HG02852 (cell line): ENCODE results near the gene GLE1.
"Not testable (repeated sequence)": the region's sequence is repeated elsewhere in the genome, so short reads cannot be mapped to it uniquely, and the experiment has no call there.

Experiments used
- ATAC-seq: cut with Tn5 transposase; IDR thresholded peaks from one replicate; pipeline ENCODE4 v1.9.1; 2021; ENCODE audit warnings: mild to moderate bottlenecking, moderate library complexity; ENCODE audit not compliant: unreplicated experiment

Gene GLE1

DNA sequence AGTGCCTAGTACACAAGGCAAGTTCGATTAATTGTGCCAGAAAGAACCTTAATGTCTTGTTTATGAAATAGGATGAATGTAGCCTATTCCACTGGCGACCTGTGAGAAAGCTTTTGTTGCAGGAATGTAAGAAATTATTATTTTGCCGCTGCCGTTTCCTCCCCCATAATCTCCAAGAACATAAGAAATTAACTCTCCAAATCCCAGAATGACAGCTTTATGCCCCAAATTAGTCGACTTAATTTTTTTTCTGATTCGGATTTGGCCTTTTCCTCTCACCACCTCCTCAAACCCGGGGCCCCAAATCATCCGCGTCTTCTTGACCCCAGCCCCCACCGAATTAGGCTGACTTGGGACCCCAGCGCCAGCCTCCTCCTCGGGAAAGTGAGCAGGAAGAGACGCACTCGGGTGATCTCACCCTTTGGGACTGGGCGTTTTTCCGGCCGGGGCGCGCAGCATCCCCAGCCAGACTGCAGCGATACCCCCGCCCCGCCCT lies 47.2 kb downstream of the GLE1 start:
- ATAC-seq, result peak; percentile 43

DNA sequence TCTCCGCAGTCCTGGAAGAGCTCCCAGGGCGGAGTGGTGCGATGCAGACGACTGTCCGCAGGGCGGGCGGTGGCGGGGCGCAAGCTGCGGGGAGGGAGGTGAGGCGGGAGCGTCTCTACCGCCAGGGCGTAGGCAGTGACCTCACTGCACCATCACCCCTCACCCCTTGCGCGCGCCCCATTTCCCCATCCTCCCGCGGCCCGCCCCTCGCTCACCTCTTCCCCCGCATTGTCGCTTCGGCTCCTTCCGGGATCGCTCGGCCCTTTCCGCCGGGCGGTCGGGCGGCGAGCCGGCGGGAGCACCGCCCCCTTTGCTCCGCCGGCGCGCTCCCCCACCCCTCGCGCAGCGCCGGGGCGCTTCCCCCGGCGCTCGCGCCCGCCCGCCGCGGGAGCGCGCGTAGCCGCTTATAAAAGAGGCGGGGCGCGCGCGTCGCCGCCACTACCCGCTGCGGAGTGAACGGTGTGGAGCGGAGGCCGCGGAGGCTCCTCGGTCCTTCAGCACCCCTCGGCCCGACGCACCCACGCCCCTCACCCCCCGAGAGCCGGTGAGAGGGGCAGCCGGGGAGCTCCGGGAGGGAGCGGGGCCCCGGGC lies 47.7 kb downstream of the GLE1 start, which contains the start of gene SPTAN1:
Gene SPTAN1, plus strand, starts transcription at position 435 of the 591 bp plus-strand sequence. CDS start 14,154 bp downstream, outside the sequence.
- ATAC-seq, result peak; percentile 73

DNA sequence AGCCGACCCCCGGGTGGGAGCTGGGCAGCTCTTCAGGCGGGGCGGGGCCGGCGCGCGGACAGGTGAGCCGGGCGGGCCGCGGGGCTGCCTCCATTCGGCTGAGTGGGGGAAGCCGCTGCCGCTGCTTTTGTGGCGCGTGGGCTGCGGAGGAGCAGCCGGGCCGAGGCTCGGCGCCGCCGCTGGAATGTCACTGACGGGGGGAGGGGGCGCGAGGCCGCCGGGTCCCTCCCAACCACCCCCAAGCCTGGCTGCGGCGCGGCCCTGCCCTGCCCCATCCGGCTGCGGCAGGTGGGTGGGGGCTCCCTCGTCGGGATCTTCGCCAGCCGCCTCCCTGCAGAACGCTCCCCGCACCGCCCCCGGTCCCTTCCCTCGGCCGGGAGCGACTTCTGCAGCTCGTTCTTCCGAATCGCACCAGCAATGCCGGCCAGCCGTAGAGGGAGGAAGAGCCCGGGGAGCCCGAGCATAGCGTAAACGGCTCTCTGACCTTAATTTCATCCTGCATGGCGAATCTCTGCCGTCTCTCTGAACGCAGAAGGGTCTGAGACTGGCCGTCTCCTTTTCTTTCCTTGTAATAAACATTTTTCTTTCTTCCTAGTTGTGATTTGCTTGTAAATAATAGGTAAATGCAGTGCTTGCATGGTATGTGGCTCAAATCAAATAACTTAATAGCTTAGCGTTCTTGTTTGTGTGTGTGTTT lies 48.4 kb downstream of the GLE1 start:
- ATAC-seq, result peak; percentile 26

DNA sequence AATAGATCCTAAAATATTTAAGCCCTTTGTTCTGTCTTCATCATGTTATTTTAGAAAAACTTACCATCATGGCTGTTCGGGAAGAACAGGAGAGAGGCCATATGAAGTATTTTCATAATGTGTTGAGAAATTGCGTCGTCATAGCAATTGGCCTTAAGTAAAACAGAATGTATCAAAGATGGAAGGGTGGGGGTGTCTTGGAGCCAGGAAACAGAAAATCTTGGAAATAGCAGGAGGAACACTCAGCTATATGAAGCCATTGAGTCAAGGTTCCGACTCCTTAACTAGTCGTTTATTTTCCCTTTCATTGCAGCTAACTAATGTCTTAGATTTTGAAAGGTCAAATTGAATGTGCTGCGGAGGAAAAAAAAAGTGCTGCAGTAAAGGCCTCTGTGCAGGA lies 49.2 kb downstream of the GLE1 start:
- ATAC-seq, result no peak

DNA sequence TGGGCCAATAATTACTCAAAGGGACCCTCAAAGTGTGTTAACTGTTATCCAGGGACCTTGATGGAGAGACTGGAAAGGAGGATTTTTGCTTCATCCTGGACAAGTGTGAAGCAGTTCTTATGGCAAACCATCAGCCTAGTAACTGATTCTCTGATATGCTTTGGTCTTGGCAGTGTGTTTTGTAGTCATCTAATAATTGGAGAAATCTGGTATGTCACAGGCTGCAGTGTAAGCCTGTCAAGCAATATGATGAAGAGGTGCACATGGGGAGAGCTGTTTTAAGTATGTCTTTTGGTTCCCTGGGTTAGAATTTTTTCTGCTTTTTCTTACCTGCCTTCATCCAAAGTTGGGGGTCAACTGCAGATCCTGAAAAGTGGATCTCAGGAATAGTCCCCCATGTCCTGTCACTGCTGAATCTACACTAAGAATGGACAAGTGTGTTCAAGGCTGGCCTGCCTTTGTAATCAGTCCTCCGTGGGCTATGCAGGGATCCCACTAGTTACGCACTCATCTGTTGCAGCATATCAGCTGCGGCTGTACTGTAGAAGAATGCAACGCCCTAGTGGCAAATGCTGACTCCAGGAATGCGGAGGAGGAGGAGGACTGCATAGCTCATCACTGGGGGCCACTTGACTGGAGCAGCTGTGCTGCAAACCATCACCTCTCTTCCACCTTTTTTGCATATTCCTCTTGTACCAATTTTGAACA lies 49.8 kb downstream of the GLE1 start:
- no peak for ATAC-seq

DNA sequence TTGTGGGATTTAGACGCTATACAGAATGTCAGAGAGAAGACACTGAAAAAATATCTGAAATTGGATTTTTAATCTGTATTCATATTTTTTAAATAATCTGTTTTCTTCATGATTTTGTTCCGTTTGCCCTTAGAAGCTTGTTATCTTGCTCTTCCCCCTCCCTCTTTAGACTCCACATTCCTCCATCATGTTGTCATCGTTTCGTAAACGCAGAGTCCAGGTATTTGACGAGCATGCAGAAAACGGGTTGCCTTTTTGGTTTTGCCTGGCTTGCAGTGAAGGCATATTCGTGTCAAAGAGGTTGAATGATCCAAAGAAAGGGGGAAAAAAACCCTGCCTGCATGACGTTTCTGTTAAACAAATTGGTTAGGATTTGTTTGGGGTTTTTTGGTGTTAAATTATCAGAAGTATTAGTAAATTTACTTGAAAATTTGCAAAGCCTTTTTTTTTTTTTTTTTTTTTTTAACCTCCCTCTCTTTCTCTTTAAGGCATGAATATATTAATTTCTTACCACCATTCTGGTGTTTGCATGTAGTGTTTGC lies 50.7 kb downstream of the GLE1 start:
- ATAC-seq, result no peak

GRCh38 chr9:128556276-128556675 lies 51.8 kb downstream of the GLE1 start:
- no peak for ATAC-seq

DNA sequence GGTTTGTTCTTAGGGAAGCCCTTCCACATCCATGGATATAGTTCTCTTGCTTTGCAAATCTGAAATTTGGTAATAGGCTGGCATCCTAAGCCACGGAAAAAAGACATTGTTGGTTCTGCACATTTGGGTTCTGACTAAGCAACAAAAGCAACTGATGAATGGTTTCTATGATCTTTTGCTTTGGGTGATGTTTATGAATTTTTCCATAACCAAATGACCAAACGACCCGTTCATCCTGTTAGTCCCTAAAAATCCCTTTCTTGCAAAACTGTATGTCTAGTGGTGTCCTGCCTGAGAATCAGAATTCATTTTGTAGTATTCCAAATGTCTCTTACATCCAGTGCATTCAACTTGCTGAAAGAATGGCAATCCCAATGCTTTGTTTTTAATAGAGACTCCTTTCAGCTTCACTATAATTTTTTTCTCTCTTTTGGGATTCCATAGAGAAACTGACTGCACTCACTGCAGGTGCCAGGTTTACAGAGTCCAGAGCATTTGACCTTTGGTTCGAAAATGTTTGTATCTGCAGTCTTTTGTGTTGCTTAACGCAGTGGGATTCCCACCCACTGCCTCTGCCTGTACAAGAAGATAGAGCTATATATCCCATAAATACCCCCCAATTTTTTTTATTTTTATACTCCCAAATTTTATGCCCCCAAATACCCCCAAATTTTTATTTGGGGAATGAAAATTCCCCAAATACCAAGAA lies 52.6 kb downstream of the GLE1 start:
- ATAC-seq, result no peak

- ATAC-seq, result peak; percentile 44
Observed at GRCh38 chr9:128558431-128559310, 54.2 kb downstream of the GLE1 start.

DNA sequence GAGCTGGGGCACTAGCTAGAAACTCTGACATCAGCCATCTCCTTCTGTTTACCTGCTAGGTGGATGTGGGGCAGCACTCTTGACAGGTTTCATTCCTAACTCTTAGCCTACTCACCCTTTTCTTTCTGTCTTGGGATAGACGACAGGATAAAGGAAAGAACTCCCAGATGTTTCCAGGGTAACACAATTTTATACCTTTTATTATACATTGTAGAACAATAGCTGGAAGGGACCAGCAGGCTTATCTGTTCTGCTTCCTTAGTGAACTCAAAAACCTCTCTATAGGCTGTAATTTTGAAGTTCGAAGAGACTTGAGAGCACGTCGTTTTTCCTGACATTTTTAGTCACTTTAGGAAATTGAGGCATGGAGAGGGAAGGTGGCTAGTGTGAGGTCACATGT lies 61.1 kb downstream of the GLE1 start:
- ATAC-seq, result no peak

- no peak for ATAC-seq
Observed at GRCh38 chr9:128568470-128569078, 64.1 kb downstream of the GLE1 start.

DNA sequence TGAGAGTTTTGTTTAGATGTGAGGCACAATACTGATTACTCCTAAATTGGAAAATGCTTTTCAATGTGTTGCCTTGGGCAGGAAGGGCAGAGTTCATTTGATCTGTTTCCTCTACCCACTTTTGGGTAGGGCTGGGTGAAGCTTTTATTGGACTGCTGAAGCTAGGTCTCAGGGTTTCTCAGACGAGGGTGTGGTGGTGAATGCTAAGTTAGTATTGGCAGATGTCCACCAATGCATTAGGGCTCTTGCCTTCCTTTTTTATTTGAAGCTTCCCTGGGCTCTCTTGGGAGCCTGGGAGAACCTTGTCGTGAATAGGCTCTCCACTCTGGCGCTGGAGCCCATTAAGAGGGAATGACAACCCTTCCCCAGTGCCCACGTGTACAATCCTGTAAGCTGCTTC lies 71.0 kb downstream of the GLE1 start:
- ATAC-seq, result no peak

GRCh38 chr9:128575916-128576315 lies 71.4 kb downstream of the GLE1 start:
- ATAC-seq, result no peak

DNA sequence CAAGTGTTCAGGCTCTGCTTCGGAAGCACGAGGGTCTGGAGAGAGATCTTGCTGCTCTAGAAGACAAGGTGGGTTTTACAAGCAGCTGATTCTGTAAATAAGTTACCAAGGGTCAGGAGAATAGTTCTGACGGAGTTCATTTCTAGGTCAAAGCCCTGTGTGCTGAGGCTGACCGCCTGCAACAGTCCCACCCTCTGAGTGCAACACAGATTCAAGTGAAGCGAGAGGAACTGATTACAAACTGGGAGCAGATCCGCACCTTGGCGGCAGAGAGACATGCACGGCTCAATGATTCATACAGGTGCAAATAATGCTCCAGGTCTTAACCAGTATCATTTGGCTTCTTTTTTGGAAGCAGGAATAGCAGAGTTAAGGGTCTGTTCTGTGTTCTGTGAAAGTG lies 72.7 kb downstream of the GLE1 start:
- no peak for ATAC-seq

DNA sequence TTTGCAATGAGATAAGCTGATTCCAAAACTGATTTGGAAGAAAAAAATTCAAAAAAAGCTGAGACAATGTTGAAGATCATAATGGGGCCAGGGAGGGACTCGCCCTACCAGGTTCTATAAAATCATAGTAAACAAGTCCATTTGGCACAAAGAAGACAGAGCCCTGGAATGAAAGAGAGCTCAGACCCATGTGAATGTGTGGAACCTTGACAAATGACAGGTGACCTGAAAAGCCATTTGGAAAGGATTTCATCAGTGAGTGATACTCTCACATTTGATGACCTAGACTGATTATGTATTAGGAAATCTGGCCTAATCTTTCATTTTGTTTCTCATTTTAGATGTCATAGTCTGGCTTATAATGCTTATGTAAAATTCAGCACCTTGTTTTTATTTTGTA lies 74.7 kb downstream of the GLE1 start:
- ATAC-seq, result no peak

DNA sequence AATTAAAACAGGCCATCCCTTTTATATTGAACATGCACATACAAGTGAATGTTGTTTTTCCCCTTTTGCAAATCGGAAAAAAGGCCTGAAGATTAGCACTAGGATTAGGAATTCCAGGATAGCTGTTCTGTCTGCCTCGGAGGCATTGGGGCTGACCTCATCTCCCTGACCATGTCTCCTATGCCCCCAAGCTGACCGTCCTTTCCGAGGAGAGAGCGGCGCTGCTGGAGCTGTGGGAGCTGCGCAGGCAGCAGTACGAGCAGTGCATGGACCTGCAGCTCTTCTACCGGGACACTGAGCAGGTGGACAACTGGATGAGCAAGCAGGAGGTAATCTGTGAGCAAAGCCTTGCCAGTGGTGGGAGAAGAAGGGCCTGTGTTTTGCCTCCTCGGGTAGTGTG lies 76.2 kb downstream of the GLE1 start:
- ATAC-seq, result no peak

DNA sequence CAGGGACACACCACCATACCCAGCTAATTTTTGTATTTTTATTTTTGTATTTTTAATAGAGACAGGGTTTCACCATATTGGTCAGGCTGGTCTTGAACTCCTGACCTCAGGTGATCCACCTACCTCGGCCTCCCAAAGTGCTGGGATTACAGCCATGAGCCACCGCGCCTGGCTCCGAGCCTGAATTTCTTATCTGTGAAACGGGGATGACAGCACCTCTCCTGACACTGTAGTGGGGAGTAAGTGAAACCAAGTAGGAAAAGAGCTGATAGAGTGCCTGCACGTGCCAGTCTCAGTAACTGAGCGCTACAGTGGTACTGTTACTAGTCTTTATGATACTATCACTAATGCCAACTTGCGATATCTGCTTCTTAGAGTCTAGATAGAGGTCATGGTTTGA lies 80.6 kb downstream of the GLE1 start:
- not testable (repeated sequence) for ATAC-seq

DNA sequence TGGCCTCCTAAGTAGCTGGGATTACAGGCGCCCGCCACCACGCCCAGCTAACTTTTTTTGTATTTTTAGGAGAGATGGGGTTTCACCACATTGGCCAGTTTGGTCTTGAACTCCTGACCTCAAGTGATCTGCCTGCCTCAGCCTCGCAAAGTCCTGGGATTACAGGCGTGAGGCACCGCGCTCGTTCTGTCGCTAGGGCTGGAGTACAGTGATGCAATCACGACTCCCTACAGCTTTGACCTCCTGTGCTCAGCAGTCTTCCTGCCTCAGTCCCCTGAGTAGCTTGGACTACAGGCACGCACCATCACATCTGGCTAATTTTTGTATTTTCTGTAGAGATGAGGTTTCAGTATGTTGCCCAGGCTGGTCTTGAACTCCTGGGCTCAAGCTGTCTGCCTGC lies 82.4 kb downstream of the GLE1 start:
- not testable (repeated sequence) for ATAC-seq

DNA sequence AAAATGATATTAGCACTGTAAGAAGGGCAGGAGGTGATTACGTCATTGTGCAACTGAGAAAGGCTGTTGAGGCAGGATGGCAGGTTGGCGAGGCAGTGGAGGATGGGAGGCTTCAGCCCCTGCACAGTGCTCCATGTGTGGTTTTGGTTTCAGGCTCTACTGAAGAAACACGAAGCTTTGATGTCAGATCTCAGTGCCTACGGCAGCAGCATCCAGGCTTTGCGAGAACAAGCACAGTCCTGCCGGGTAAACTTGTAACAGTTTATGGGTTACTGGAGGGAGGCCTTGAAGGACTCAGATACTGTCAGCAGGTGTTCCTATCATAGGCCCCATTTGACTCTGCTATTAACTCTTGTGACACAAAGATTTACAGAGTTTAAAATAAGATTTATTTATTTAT lies 82.9 kb downstream of the GLE1 start:
- ATAC-seq, result no peak
